H9 (cell line): ENCODE measurements around the gene ZBTB8OS. TPM values are rescaled to one million over a fixed set of nuclear protein-coding genes. Genes with fewer than 3 reads are reported as not detected.

Source experiments
- DNase-seq: peaks from one replicate; pipeline ENCODE4 v3.0.0-alpha.2; 2017
- H2AFZ ChIP-seq: one replicate; pipeline ENCODE4 v1.6.1; 2013; ENCODE audit warnings: mild to moderate bottlenecking, low read length, control low read depth, moderate library complexity
- H2AK5ac ChIP-seq: 2 replicates; pipeline ENCODE4 v1.6.1; 2013; ENCODE audit warnings: low read length, control low read depth, mixed read lengths; ENCODE audit not compliant: insufficient read length
- H2BK120ac ChIP-seq: one replicate; pipeline ENCODE4 v1.6.1; 2013; ENCODE audit warnings: low read depth, mild to moderate bottlenecking, low read length, control low read depth, inconsistent platforms; ENCODE audit not compliant: poor library complexity, severe bottlenecking
- H2BK12ac ChIP-seq: 2 replicates; pipeline ENCODE4 v1.6.1; 2013; ENCODE audit warnings: low read length, control low read depth, mixed read lengths, low read depth; ENCODE audit not compliant: insufficient read length
- H2BK15ac ChIP-seq: 2 replicates; pipeline ENCODE4 v1.6.1; 2013; ENCODE audit warnings: low read depth, low read length, control low read depth
- H2BK20ac ChIP-seq: one replicate; pipeline ENCODE4 v1.6.1; 2013; ENCODE audit warnings: low read depth, mild to moderate bottlenecking, low read length, control low read depth, inconsistent platforms; ENCODE audit not compliant: poor library complexity, severe bottlenecking
- H2BK5ac ChIP-seq: 2 replicates; pipeline ENCODE4 v1.6.1; 2013; ENCODE audit warnings: low read length, control low read depth, mixed read lengths; ENCODE audit not compliant: insufficient read length
- H3K14ac ChIP-seq: 2 replicates; pipeline ENCODE4 v1.6.1; 2013; ENCODE audit warnings: low read length, control low read depth; ENCODE audit not compliant: insufficient read depth
- H3K18ac ChIP-seq: 2 replicates; pipeline ENCODE4 v1.6.1; 2013; ENCODE audit warnings: low read depth, mild to moderate bottlenecking, mixed read lengths, low read length, control low read depth; ENCODE audit not compliant: insufficient read length
- H3K23ac ChIP-seq: 2 replicates; pipeline ENCODE4 v1.6.1; 2013; ENCODE audit warnings: low read length, control low read depth, mixed read lengths, low read depth; ENCODE audit not compliant: insufficient read length
- H3K23me2 ChIP-seq: 2 replicates; pipeline ENCODE4 v1.6.1; 2013; ENCODE audit warnings: low read depth, mild to moderate bottlenecking, mixed read lengths, low read length, control low read depth; ENCODE audit not compliant: insufficient read length, poor library complexity, severe bottlenecking
- H3K27ac ChIP-seq: 2 replicates; pipeline ENCODE4 v1.5.1; 2013; ENCODE audit warnings: low read length, control low read depth, mixed read lengths, low read depth; ENCODE audit not compliant: insufficient read length
- H3K27me3 ChIP-seq: 2 replicates; pipeline ENCODE4 v1.6.1; 2013; ENCODE audit warnings: low read length, control low read depth, inconsistent platforms; ENCODE audit not compliant: insufficient read depth
- H3K4ac ChIP-seq: 2 replicates; pipeline ENCODE4 v1.6.1; 2013; ENCODE audit warnings: low read depth, mild to moderate bottlenecking, control low read depth, inconsistent platforms, low read length, moderate library complexity
- H3K4me1 ChIP-seq: 2 replicates; pipeline ENCODE4 v1.6.1; 2013; ENCODE audit warnings: low read length, control low read depth, inconsistent platforms; ENCODE audit not compliant: insufficient read depth
- H3K4me2 ChIP-seq: 2 replicates; pipeline ENCODE4 v1.6.1; 2013; ENCODE audit warnings: low read length, control low read depth, mixed read lengths; ENCODE audit not compliant: insufficient read length, insufficient read depth
- H3K56ac ChIP-seq: 2 replicates; pipeline ENCODE4 v1.6.1; 2013; ENCODE audit warnings: low read depth, mild to moderate bottlenecking, mixed read lengths, low read length, control low read depth; ENCODE audit not compliant: insufficient read length
- H3K79me1 ChIP-seq: 2 replicates; pipeline ENCODE4 v1.6.1; 2013; ENCODE audit warnings: low read depth, mild to moderate bottlenecking, moderate library complexity, low read length, control low read depth, inconsistent platforms; ENCODE audit not compliant: insufficient read depth, poor library complexity, severe bottlenecking
- H3K79me2 ChIP-seq: 2 replicates; pipeline ENCODE4 v1.6.1; 2013; ENCODE audit warnings: low read length, control low read depth, inconsistent platforms; ENCODE audit not compliant: insufficient read depth
- H3K9ac ChIP-seq: 2 replicates; pipeline ENCODE4 v1.6.1; 2013; ENCODE audit warnings: low read length, control low read depth, mixed read lengths; ENCODE audit not compliant: insufficient read length; ENCODE audit errors: extremely low read depth
- H3K9me3 ChIP-seq: one replicate; pipeline ENCODE4 v1.6.1; 2013; ENCODE audit warnings: low read depth, low read length, inconsistent platforms; ENCODE audit not compliant: control insufficient read depth
- H3T11ph ChIP-seq: one replicate; pipeline ENCODE4 v1.6.1; 2013; ENCODE audit warnings: mild to moderate bottlenecking, low read length, control low read depth, inconsistent platforms
- H4K20me1 ChIP-seq: one replicate; pipeline ENCODE4 v1.6.1; 2013; ENCODE audit not compliant: control insufficient read depth, insufficient read length, insufficient read depth
- H4K5ac ChIP-seq: 2 replicates; pipeline ENCODE4 v1.6.1; 2013; ENCODE audit warnings: low read depth, mild to moderate bottlenecking, mixed read lengths, low read length, control low read depth; ENCODE audit not compliant: insufficient read length
- H4K8ac ChIP-seq: replicated peaks from 2 replicates; pipeline ENCODE4 v1.6.1; 2013; ENCODE audit warnings: low read length, control low read depth, mixed read lengths, low read depth; ENCODE audit not compliant: insufficient read length
- H4K91ac ChIP-seq: 2 replicates; pipeline ENCODE4 v1.6.1; 2013; ENCODE audit warnings: low read depth, mild to moderate bottlenecking, moderate library complexity, mixed read lengths, low read length, control low read depth; ENCODE audit not compliant: insufficient read length
- H3K27ac Mint-ChIP-seq, 3 experiments: 2 replicates in 2 of 3; 3 replicates in 1 of 3; pipeline ENCODE4 v1.8.0; 2020 to 2021; ENCODE audit warnings: mixed read lengths in 3 of 3, mild to moderate bottlenecking in 1 of 3, moderate library complexity in 1 of 3
- H3K27me3 Mint-ChIP-seq: 2 replicates; pipeline ENCODE4 v1.8.0; 2021; ENCODE audit warnings: low read depth, mild to moderate bottlenecking, moderate library complexity, mixed read lengths
- H3K36me3 Mint-ChIP-seq, 3 experiments: 2 replicates in 2 of 3; 3 replicates in 1 of 3; pipeline ENCODE4 v1.8.0; 2020 to 2021; ENCODE audit warnings: low read depth in 3 of 3, mixed read lengths in 3 of 3; ENCODE audit not compliant: insufficient read depth in 1 of 3
- H3K4me1 Mint-ChIP-seq, 2 experiments: 2 replicates each; pipeline ENCODE4 v1.8.0; 2020; ENCODE audit warnings: mixed read lengths in 2 of 2
- H3K4me3 Mint-ChIP-seq, 2 experiments: 2 replicates in 1 of 2; 3 replicates in 1 of 2; pipeline ENCODE4 v1.8.0; 2020 to 2021; ENCODE audit warnings: mild to moderate bottlenecking in 2 of 2, mixed read lengths in 2 of 2, moderate library complexity in 1 of 2
- H3K9me3 Mint-ChIP-seq, 2 experiments: 2 replicates in 1 of 2; 3 replicates in 1 of 2; pipeline ENCODE4 v1.8.0; 2020; ENCODE audit warnings: mild to moderate bottlenecking in 2 of 2, mixed read lengths in 2 of 2, moderate library complexity in 1 of 2
- CTCF ChIP-seq: fragments of 200-600 bp; sonication (generic); conservative IDR thresholded peaks from 3 replicates; pipeline ENCODE4 v1.8.0; 2021; ENCODE audit warnings: antibody characterized with exemption, mild to moderate bottlenecking
- WGBS: extraction: QIAGEN DNeasy Blood & Tissue Kit; methylation state at CpG from one replicate; pipeline ENCODE4 v1.1.7; 2013; ENCODE audit warnings: missing lambda C conversion rate, low lambda C conversion rate, mixed read lengths; ENCODE audit not compliant: insufficient read length; ENCODE audit errors: extremely low coverage; 5-methylcytosine and 5-hydroxymethylcytosine counted together
- total RNA-seq: library from RNA; stranded (reverse); gene quantifications from 2 replicates; pipeline ENCODE4 v1.2.1, GENCODE V29; 2021

ZBTB8OS gene
- total RNA-seq, 1 experiment from 2014 or later: 59.4 TPM

GRCh38 chr1:32683397-32683796, 33.0 kb upstream of the ZBTB8OS start:
- WGBS: no CpG with 5 or more reads among the region's 3 CpGs
- H2AK5ac ChIP-seq: no peak overlapping the region
- no peak overlapping the region for H3K14ac ChIP-seq
- no peak overlapping the region for H4K5ac ChIP-seq
- H4K91ac ChIP-seq: no peak overlapping the region
- H3K4ac ChIP-seq: no peak overlapping the region
- no peak overlapping the region for H2BK15ac ChIP-seq
- H3K4me1 Mint-ChIP-seq: no peaks in the 10 kb centered on the region
- no peak for TF ChIP-seq CTCF
- H2BK12ac ChIP-seq: no peak overlapping the region
- H3K9ac ChIP-seq: no peak overlapping the region
- no peak overlapping the region for H3K4me2 ChIP-seq
- no peak overlapping the region for H2BK5ac ChIP-seq
- no peak overlapping the region for H3K56ac ChIP-seq
- no peak overlapping the region for H2BK120ac ChIP-seq
- no peak for DNase-seq
- no peak overlapping the region for H4K8ac ChIP-seq
- no peaks in the 10 kb centered on the region for H3K9me3 ChIP-seq
- no peaks in the 10 kb centered on the region for H3K27me3 Mint-ChIP-seq
- no peaks in the 10 kb centered on the region for H4K20me1 ChIP-seq
- no peaks in the 10 kb centered on the region for H3K23me2 ChIP-seq
- no peak overlapping the region for H2AFZ ChIP-seq
- no peaks in the 10 kb centered on the region for H3K4me1 ChIP-seq
- H3K4me3 Mint-ChIP-seq: no peak overlapping the region
- H3K79me2 ChIP-seq: no peaks in the 10 kb centered on the region
- H3K9me3 Mint-ChIP-seq: no peaks in the 10 kb centered on the region
- no peak overlapping the region for H3K18ac ChIP-seq
- H3K79me1 ChIP-seq: no peaks in the 10 kb centered on the region
- H3K36me3 Mint-ChIP-seq: peaks cover 31 to 68% (median 60%) of the 10 kb centered on the region in 3 experiments
- H2BK20ac ChIP-seq: no peak overlapping the region
- H3K27me3 ChIP-seq: no peaks in the 10 kb centered on the region
- H3K27ac ChIP-seq: no peak overlapping the region
- no peak overlapping the region for H3K23ac ChIP-seq
- H3T11ph ChIP-seq: no peak overlapping the region
- no peak overlapping the region for H3K27ac Mint-ChIP-seq
